CD14-positive monocyte (primary cell): ENCODE measurements around the gene METAP1D. TPM values are rescaled to one million over a fixed set of nuclear protein-coding genes. Genes with fewer than 3 reads are reported as not detected.

Source experiments
- DNase-seq, 3 donors: peaks; one replicate each; pipeline ENCODE4 v3.0.0-alpha.2; 2011 to 2022
- H2AFZ ChIP-seq: 2 replicates; pipeline ENCODE4 v1.6.0; 2012; ENCODE audit warnings: mild to moderate bottlenecking, low read depth, low read length, inconsistent platforms; ENCODE audit not compliant: insufficient read depth, poor library complexity, severe bottlenecking
- H3K27ac ChIP-seq, 2 donors: 1 replicate in 1 of 2; 2 replicates in 1 of 2; pipeline ENCODE4 v1.5.1; 2012 to 2013; ENCODE audit warnings: low read length in 2 of 2, control low read depth in 1 of 2, inconsistent platforms in 1 of 2, low read depth in 1 of 2, mild to moderate bottlenecking in 1 of 2
- H3K27me3 ChIP-seq, 2 donors: one replicate each; pipeline versions ENCODE4 v1.6.0 to v1.6.1; 2011 to 2013; ENCODE audit warnings: low read length in 2 of 2; ENCODE audit not compliant: control insufficient read depth in 2 of 2, insufficient read depth in 2 of 2
- H3K36me3 ChIP-seq, 2 donors: replicated peaks in 1 of 2; 1 replicate in 1 of 2; 2 replicates in 1 of 2; pipeline versions ENCODE4 v1.5.1 to v1.6.1; 2012 to 2013; ENCODE audit warnings: low read length in 2 of 2, control low read depth in 1 of 2, inconsistent platforms in 1 of 2, mild to moderate bottlenecking in 1 of 2; ENCODE audit not compliant: insufficient read depth in 2 of 2, control insufficient read depth in 1 of 2
- H3K4me1 ChIP-seq, 2 donors: 1 replicate in 1 of 2; 2 replicates in 1 of 2; pipeline versions ENCODE4 v1.5.1 to v1.6.1; 2012 to 2013; ENCODE audit warnings: low read length in 2 of 2, control low read depth in 1 of 2, inconsistent platforms in 1 of 2, mild to moderate bottlenecking in 1 of 2, moderate library complexity in 1 of 2; ENCODE audit not compliant: insufficient read depth in 2 of 2, control insufficient read depth in 1 of 2
- H3K4me2 ChIP-seq: replicated peaks from 2 replicates; pipeline ENCODE3; 2012; ENCODE audit warnings: low read length, moderate library complexity, mild to moderate bottlenecking; ENCODE audit not compliant: poor library complexity, severe bottlenecking; ENCODE audit errors: extremely low read depth
- H3K4me3 ChIP-seq, 3 experiments: fragments of 200-600 bp in 1 of 3; sonication (generic) in 1 of 3; replicated peaks in 1 of 3; 1 replicate in 2 of 3; 2 replicates in 1 of 3; pipeline ENCODE4 v1.5.1; 2011 to 2013; ENCODE audit warnings: low read length in 3 of 3, mild to moderate bottlenecking in 3 of 3, control low read depth in 2 of 3, low read depth in 2 of 3, inconsistent platforms in 1 of 3, moderate library complexity in 1 of 3
- H3K79me2 ChIP-seq: 2 replicates; pipeline ENCODE4 v1.6.0; 2012; ENCODE audit warnings: mild to moderate bottlenecking, control low read depth, inconsistent platforms, low read length, moderate library complexity; ENCODE audit not compliant: insufficient read depth
- H3K9ac ChIP-seq: 2 replicates; pipeline ENCODE4 v1.6.0; 2017; ENCODE audit warnings: low read length, mild to moderate bottlenecking; ENCODE audit not compliant: insufficient read depth, poor library complexity, severe bottlenecking
- H3K9me3 ChIP-seq, 2 donors: replicated peaks in 1 of 2; 1 replicate in 1 of 2; 2 replicates in 1 of 2; pipeline versions ENCODE4 v1.5.1 to v1.6.1; 2012 to 2013; ENCODE audit warnings: low read length in 2 of 2, control low read depth in 1 of 2; ENCODE audit not compliant: control insufficient read depth in 1 of 2, insufficient read depth in 1 of 2
- H4K20me1 ChIP-seq: 2 replicates; pipeline ENCODE4 v1.6.0; 2012; ENCODE audit warnings: mild to moderate bottlenecking, low read length, control low read depth, moderate library complexity; ENCODE audit not compliant: insufficient read depth
- H3K27ac Mint-ChIP-seq, 7 donors: one replicate each; pipeline ENCODE4 v1.8.0; 2020; ENCODE audit warnings: mild to moderate bottlenecking in 7 of 7, mixed read lengths in 7 of 7, moderate library complexity in 6 of 7, inconsistent platforms in 2 of 7
- H3K27me3 Mint-ChIP-seq, 3 donors: one replicate each; pipeline ENCODE4 v1.8.0; 2021 to 2022; ENCODE audit warnings: low read depth in 3 of 3, mild to moderate bottlenecking in 3 of 3, mixed read lengths in 3 of 3, moderate library complexity in 3 of 3, inconsistent platforms in 1 of 3
- H3K36me3 Mint-ChIP-seq, 2 donors: one replicate each; pipeline ENCODE4 v1.8.0; 2020; ENCODE audit warnings: mixed read lengths in 2 of 2, inconsistent platforms in 1 of 2, mild to moderate bottlenecking in 1 of 2
- H3K4me1 Mint-ChIP-seq: one replicate; pipeline ENCODE4 v1.8.0; 2020; ENCODE audit warnings: mild to moderate bottlenecking, mixed read lengths
- H3K4me3 Mint-ChIP-seq, 2 donors: one replicate each; pipeline ENCODE4 v1.8.0; 2020; ENCODE audit warnings: mild to moderate bottlenecking in 2 of 2, mixed read lengths in 2 of 2, moderate library complexity in 1 of 2
- H3K9me3 Mint-ChIP-seq, 7 donors: one replicate each; pipeline ENCODE4 v1.8.0; 2020 to 2022; ENCODE audit warnings: mixed read lengths in 7 of 7, mild to moderate bottlenecking in 6 of 7, moderate library complexity in 6 of 7, inconsistent platforms in 2 of 7
- WGBS: methylation state at CpG from one replicate; pipeline ENCODE4 v1.1.5; 2013; ENCODE audit warnings: missing lambda C conversion rate; ENCODE audit not compliant: insufficient coverage; 5-methylcytosine and 5-hydroxymethylcytosine counted together
- intact Hi-C, 2 donors: fragments of 100-400 bp; cut with micrococcal nuclease; formaldehyde crosslinking; loops; one replicate each; pipeline versions ENCODE4 v1.15.0 to v1.15.1; 2023
- polyA plus RNA-seq, 3 donors: library from polyadenylated mRNA; depleted of rRNA in 1 of 3; unstranded in 2 of 3; stranded (reverse) in 1 of 3; fragments of 300-500 nt in 2 of 3; fragments of >200 nt in 1 of 3; fragmentation: Illumina TruSeq in 2 of 3; gene quantifications; 1 replicate in 2 of 3; 2 replicates in 1 of 3; pipeline ENCODE4 v1.2.3, GENCODE V29; 2012 to 2021
- TF ChIP-seq, protein P1 (sequence below): fragments of 200-600 bp; IDR thresholded peaks from one replicate; pipeline ENCODE4 v1.8.0; 2022; ENCODE audit warnings: antibody characterized with exemption, mild to moderate bottlenecking

Gene METAP1D
- polyA plus RNA-seq, 3 donors: 0.37 to 1.7 (median 0.41) TPM

DNA sequence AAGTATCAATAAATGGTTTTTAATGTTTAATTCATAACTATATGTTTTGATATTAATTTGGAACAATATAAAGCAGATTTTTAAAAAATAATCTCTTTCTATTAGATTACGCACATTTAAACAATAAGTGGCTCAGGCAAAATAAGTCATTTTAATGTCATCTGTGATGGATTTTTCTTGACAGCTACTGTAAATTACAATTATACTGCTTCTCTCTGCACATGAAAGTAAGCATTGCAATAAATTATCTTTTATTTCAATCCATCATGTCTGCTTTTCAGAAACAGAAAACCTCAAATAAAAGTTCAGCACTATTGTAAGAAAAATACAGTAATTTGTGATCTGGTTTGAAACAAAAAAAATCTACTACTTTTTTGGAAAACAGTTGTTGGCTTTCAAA is 74.5 kb downstream of the METAP1D start:
- peaks cover 5 to 28% of the 10 kb centered on the region in 2 donors for H3K27me3 ChIP-seq
- no peak overlapping the region for H2AFZ ChIP-seq
- intact Hi-C loops: no loop called here
- TF ChIP-seq, protein P1, sequence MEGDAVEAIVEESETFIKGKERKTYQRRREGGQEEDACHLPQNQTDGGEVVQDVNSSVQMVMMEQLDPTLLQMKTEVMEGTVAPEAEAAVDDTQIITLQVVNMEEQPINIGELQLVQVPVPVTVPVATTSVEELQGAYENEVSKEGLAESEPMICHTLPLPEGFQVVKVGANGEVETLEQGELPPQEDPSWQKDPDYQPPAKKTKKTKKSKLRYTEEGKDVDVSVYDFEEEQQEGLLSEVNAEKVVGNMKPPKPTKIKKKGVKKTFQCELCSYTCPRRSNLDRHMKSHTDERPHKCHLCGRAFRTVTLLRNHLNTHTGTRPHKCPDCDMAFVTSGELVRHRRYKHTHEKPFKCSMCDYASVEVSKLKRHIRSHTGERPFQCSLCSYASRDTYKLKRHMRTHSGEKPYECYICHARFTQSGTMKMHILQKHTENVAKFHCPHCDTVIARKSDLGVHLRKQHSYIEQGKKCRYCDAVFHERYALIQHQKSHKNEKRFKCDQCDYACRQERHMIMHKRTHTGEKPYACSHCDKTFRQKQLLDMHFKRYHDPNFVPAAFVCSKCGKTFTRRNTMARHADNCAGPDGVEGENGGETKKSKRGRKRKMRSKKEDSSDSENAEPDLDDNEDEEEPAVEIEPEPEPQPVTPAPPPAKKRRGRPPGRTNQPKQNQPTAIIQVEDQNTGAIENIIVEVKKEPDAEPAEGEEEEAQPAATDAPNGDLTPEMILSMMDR: no peak
- H3K36me3 ChIP-seq: no peaks in the 10 kb centered on the region
- WGBS: no CpG with 5 or more reads among the region's 1 CpG
- H3K79me2 ChIP-seq: no peaks in the 10 kb centered on the region
- H3K27ac ChIP-seq: no peak overlapping the region
- Mint-ChIP-seq H3K4me3 (no peak overlapping the region), H3K36me3 (peaks cover 0 to 3% of the 10 kb centered on the region in 2 donors), H3K4me1 (no peaks in the 10 kb centered on the region), H3K27me3 (peaks cover 16 to 30% (median 20%) of the 10 kb centered on the region in 3 donors), H3K9me3 (peaks cover 0 to 2% (median 0%) of the 10 kb centered on the region in 7 donors), H3K27ac (no peak overlapping the region)
- H4K20me1 ChIP-seq: no peaks in the 10 kb centered on the region
- no peak overlapping the region for H3K9ac ChIP-seq
- H3K4me2 ChIP-seq: no peak overlapping the region
- H3K4me1 ChIP-seq: no peaks in the 10 kb centered on the region
- no peak for DNase-seq
- H3K4me3 ChIP-seq: no peak overlapping the region
- no peaks in the 10 kb centered on the region for H3K9me3 ChIP-seq

DNA sequence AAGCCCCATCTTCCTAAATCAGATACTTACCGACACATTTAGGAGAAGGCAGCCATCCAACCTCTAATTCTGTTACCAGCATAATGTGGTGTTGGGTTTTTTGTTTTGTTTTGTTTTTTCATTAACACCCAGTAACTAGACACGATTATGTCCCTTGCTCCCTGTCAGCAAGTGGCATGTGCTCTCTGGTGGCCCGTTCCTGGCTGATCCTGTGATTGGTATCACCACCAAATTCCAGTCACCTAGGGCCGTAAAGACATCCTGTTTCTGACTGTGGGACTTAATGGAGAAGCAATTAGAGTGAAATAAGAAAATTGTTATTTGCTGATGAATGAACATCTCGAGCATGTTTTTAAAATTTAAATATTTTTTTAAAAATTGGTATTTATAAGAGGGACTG is 79.7 kb downstream of the METAP1D start:
- DNase-seq: no peak
- no CpG with 5 or more reads among the region's 5 CpGs for WGBS
- Mint-ChIP-seq H3K27ac (no peak overlapping the region), H3K36me3 (peaks cover 8 to 13% of the 10 kb centered on the region in 2 donors), H3K4me1 (peaks cover 41% of the 10 kb centered on the region), H3K9me3 (peaks cover 0 to 42% (median 27%) of the 10 kb centered on the region in 7 donors), H3K4me3 (peak overlapping the region in 1 of 2 donors; percentile 96), H3K27me3 (peaks cover 67 to 78% (median 72%) of the 10 kb centered on the region in 3 donors)
- H3K4me2 ChIP-seq: no peak overlapping the region
- H3K79me2 ChIP-seq: no peaks in the 10 kb centered on the region
- intact Hi-C loops: no loop called here
- peaks cover 7 to 38% of the 10 kb centered on the region in 2 donors for H3K9me3 ChIP-seq
- H3K4me3 ChIP-seq: no peak overlapping the region
- H3K27me3 ChIP-seq: peaks cover 55 to 79% of the 10 kb centered on the region in 2 donors
- peaks cover 4% of the 10 kb centered on the region for H4K20me1 ChIP-seq
- no peaks in the 10 kb centered on the region for H3K36me3 ChIP-seq
- H3K9ac ChIP-seq: no peak overlapping the region
- H2AFZ ChIP-seq: no peak overlapping the region
- TF ChIP-seq, protein P1: no peak
- H3K4me1 ChIP-seq: peaks cover 41 to 42% of the 10 kb centered on the region in 2 donors
- no peak overlapping the region for H3K27ac ChIP-seq
